GM23338 (cell line): ENCODE measurements around the gene SH3D19. TPM values are rescaled to one million over a fixed set of nuclear protein-coding genes. Genes with fewer than 3 reads are reported as not detected.

ENCODE experiments used
- ATAC-seq: fragments of 200-7000 bp; cut with Tn5 transposase; 3 replicates; pipeline ENCODE4 v1.9.1; 2020
- DNase-seq: peaks from one replicate; pipeline ENCODE4 v3.0.0-alpha.2; 2015; ENCODE audit warnings: low spot score
- H2AFZ ChIP-seq: fragments of 200-600 bp; sonication (generic); 2 replicates; pipeline ENCODE4 v1.8.0; 2016; ENCODE audit warnings: antibody characterized with exemption, mild to moderate bottlenecking, moderate library complexity
- H3F3A ChIP-seq: fragments of 200-600 bp; sonication (generic); replicated peaks from 2 replicates; pipeline ENCODE4 v1.8.0; 2017; ENCODE audit warnings: antibody characterized with exemption, mixed run types, low read depth
- H3K27ac ChIP-seq: fragments of 200-600 bp; sonication (generic); 2 replicates; pipeline ENCODE4 v1.6.1; 2016; ENCODE audit warnings: low read depth
- H3K27me3 ChIP-seq: fragments of 200-600 bp; sonication (generic); 2 replicates; pipeline ENCODE4 v1.8.0; 2016; ENCODE audit warnings: mild to moderate bottlenecking, mixed run types, moderate library complexity; ENCODE audit not compliant: insufficient read depth
- H3K36me3 ChIP-seq: fragments of 200-600 bp; sonication (generic); 2 replicates; pipeline ENCODE4 v1.8.0; 2016; ENCODE audit warnings: mild to moderate bottlenecking; ENCODE audit not compliant: insufficient read depth
- H3K4me1 ChIP-seq: fragments of 200-600 bp; sonication (generic); 2 replicates; pipeline ENCODE4 v1.8.0; 2016; ENCODE audit warnings: mild to moderate bottlenecking, moderate library complexity; ENCODE audit not compliant: insufficient read depth
- H3K4me2 ChIP-seq: fragments of 200-600 bp; sonication (generic); 2 replicates; pipeline ENCODE4 v1.7.1; 2017; ENCODE audit warnings: mixed run types
- H3K4me3 ChIP-seq: fragments of 200-600 bp; sonication (generic); 2 replicates; pipeline ENCODE4 v1.6.1; 2016; ENCODE audit warnings: mixed run types
- H3K79me2 ChIP-seq: fragments of 200-600 bp; sonication (generic); replicated peaks from 2 replicates; pipeline ENCODE4 v1.8.0; 2017; ENCODE audit warnings: mild to moderate bottlenecking; ENCODE audit not compliant: insufficient read depth
- H3K9me2 ChIP-seq: fragments of 200-600 bp; sonication (generic); 2 replicates; pipeline ENCODE4 v1.8.0; 2017; ENCODE audit not compliant: insufficient read depth
- H4K20me1 ChIP-seq: fragments of 200-600 bp; sonication (generic); replicated peaks from 2 replicates; pipeline ENCODE4 v1.8.0; 2017; ENCODE audit warnings: mild to moderate bottlenecking; ENCODE audit not compliant: insufficient read depth
- H3K27ac Mint-ChIP-seq: 2 replicates; pipeline ENCODE4 v1.8.0; 2020; ENCODE audit warnings: inconsistent platforms, mild to moderate bottlenecking, moderate library complexity, mixed read lengths
- H3K27me3 Mint-ChIP-seq: 3 replicates; pipeline ENCODE4 v1.8.0; 2022; ENCODE audit warnings: low read depth, mild to moderate bottlenecking, moderate library complexity, mixed read lengths, inconsistent platforms; ENCODE audit not compliant: insufficient read depth, poor library complexity
- H3K36me3 Mint-ChIP-seq: 3 replicates; pipeline ENCODE4 v1.8.0; 2021; ENCODE audit warnings: low read depth, mild to moderate bottlenecking, inconsistent platforms, moderate library complexity, mixed read lengths
- H3K4me1 Mint-ChIP-seq: 3 replicates; pipeline ENCODE4 v1.8.0; 2020; ENCODE audit warnings: mild to moderate bottlenecking, inconsistent platforms, mixed read lengths
- H3K4me3 Mint-ChIP-seq: 3 replicates; pipeline ENCODE4 v1.8.0; 2021; ENCODE audit warnings: moderate library complexity, mild to moderate bottlenecking, inconsistent platforms, mixed read lengths
- H3K9me3 Mint-ChIP-seq: 3 replicates; pipeline ENCODE4 v1.8.0; 2020; ENCODE audit warnings: moderate library complexity, mild to moderate bottlenecking, inconsistent platforms, mixed read lengths
- CREB1 ChIP-seq: fragments of 250-450 bp; sonication (Bioruptor Pico); IDR thresholded peaks from 2 replicates; pipeline ENCODE4 v1.5.0; 2020; ENCODE audit warnings: low read depth, mild to moderate bottlenecking, moderate library complexity
- CTCF ChIP-seq, 2 experiments: fragments of 200-600 bp in 1 of 2; sonication (generic) in 1 of 2; conservative IDR thresholded peaks; 2 replicates each; pipeline versions ENCODE4 v1.5.1 to v1.6.1; 2016 to 2017; ENCODE audit warnings: antibody characterized with exemption in 2 of 2, low read depth in 2 of 2, mild to moderate bottlenecking in 2 of 2, moderate library complexity in 1 of 2
- ETS1 ChIP-seq: IDR thresholded peaks from 2 replicates; pipeline ENCODE4 v1.6.1; 2016; ENCODE audit warnings: antibody characterized with exemption
- EZH2 ChIP-seq: fragments of 200-600 bp; sonication (generic); IDR thresholded peaks from one replicate; pipeline ENCODE4 v1.8.0; 2017; ENCODE audit warnings: antibody characterized with exemption, mild to moderate bottlenecking, low read depth; ENCODE audit not compliant: unreplicated experiment
- JUNB ChIP-seq: IDR thresholded peaks from one replicate; pipeline ENCODE4 v1.6.1; 2016; ENCODE audit warnings: antibody characterized with exemption; ENCODE audit not compliant: unreplicated experiment
- NANOG ChIP-seq: IDR thresholded peaks from 2 replicates; pipeline ENCODE4 v1.6.1; 2016; ENCODE audit warnings: antibody characterized with exemption, borderline replicate concordance
- POLR2AphosphoS5 ChIP-seq: IDR thresholded peaks from 2 replicates; pipeline ENCODE4 v1.6.1; 2016; ENCODE audit warnings: antibody characterized with exemption, low read depth
- REST ChIP-seq: IDR thresholded peaks from one replicate; pipeline ENCODE4 v1.6.1; 2018; ENCODE audit warnings: antibody characterized with exemption; ENCODE audit not compliant: unreplicated experiment
- STAT1 ChIP-seq: IDR thresholded peaks from one replicate; pipeline ENCODE4 v1.6.1; 2016; ENCODE audit warnings: antibody characterized with exemption; ENCODE audit not compliant: unreplicated experiment
- ZNF331 ChIP-seq: fragments of 250-450 bp; sonication (Bioruptor Pico); IDR thresholded peaks from 2 replicates; pipeline ENCODE4 v1.5.0; 2020; ENCODE audit warnings: low read depth, mild to moderate bottlenecking, moderate library complexity
- ZNF462 ChIP-seq: fragments of 250-450 bp; sonication (Bioruptor Pico); IDR thresholded peaks from 2 replicates; pipeline ENCODE4 v1.5.0; 2020; ENCODE audit warnings: mild to moderate bottlenecking, moderate library complexity
- polyA plus RNA-seq: library from polyadenylated mRNA; unstranded; fragments of >200 nt; fragmentation: Nextera tagmentation; extraction: Ambion mirVana; gene quantifications from 2 replicates; pipeline ENCODE4 v1.2.1, GENCODE V29; 2016
- total RNA-seq: library from RNA; depleted of rRNA; stranded (reverse); fragments of >200 nt; shearing (Covaris generic); gene quantifications from 2 replicates; pipeline ENCODE4 v1.2.3, GENCODE V29; 2014

SH3D19 gene
- total and polyA plus RNA-seq, 2 experiments from 2014 or later, result 25.3 to 57.4 TPM

- Histone ChIP-seq H3K79me2 (no peaks in the 10 kb centered on the region), H3K27me3 (no peaks in the 10 kb centered on the region), H3K36me3 (no peaks in the 10 kb centered on the region), H3K4me2 (no peak overlapping the region), H3K9me2 (no peaks in the 10 kb centered on the region), H2AFZ (peak overlapping the region; percentile 47), H3F3A (no peaks in the 10 kb centered on the region), H3K4me1 (peaks cover 3% of the 10 kb centered on the region; the same call in 1 of the 2 replicates), H3K4me3 (no peak overlapping the region), H3K27ac (no peak overlapping the region), H4K20me1 (no peaks in the 10 kb centered on the region)
- Mint-ChIP-seq H3K4me3 (no peak overlapping the region), H3K36me3 (no peaks in the 10 kb centered on the region), H3K4me1 (peaks cover 13% of the 10 kb centered on the region; the same call in 2 of the 3 replicates), H3K27me3 (peaks cover 7% of the 10 kb centered on the region), H3K9me3 (no peaks in the 10 kb centered on the region), H3K27ac (no peak overlapping the region)
- DNase-seq (no peak), ATAC-seq (no peak)
- TF ChIP-seq STAT1, result no peak
- no peak for TF ChIP-seq CREB1
- TF ChIP-seq CTCF (conservative IDR thresholded peaks at IDR 0.05; ENCODE audit: low read depth in 2 of 2), result no peak
- no peak for TF ChIP-seq ETS1
- TF ChIP-seq ZNF331 (CRISPR knock-in tag), result no peak
- no peak for TF ChIP-seq ZNF462 (CRISPR knock-in tag)
- no peak for TF ChIP-seq REST
- TF ChIP-seq POLR2AphosphoS5, result no peak
- TF ChIP-seq EZH2, result no peak
- TF ChIP-seq JUNB, result no peak
- no peak for TF ChIP-seq NANOG
These were observed 232.9 kb downstream of the SH3D19 start for GRCh38 chr4:151092488-151092887.
